ENCODE results near the gene RPL37A.

Gene RPL37A

DNA sequence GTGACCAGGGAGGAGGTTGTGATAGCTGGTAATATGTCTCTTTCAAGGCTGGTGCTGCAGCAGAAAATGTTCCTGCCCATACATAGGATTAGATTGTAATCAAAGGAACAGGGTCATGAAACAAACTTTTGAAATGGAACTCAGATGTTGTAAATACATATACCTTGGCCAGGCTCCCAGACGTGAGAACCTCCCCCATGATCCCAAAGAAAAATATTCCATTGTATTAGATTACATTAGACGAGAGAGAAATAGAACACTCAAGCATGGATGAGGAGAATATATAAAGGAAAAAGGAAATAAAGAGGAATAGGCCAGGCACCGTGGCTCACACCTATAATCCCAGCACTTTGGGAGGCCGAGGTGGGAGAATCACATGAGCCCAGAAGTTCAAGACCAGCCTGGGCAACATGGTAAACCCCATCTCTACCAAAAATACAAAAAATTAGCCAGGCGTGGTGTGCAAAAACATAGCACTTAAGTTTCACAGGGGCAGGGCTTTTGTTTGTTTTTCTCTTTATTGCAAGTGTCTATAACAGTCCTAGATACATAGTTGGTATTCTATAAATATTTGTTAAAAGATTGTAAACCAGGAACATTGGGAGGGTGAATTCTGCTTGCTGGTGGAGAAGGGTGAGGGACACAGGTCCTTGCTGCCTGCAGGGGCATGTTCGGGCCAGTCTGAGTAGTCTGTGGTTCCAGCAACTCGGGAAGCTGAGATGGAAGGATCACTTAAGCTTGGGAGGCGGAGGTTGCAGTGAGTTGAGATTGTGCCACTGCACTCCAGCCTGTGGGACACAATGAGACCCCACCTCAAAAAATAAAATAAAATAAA is 52.8 kb downstream of the RPL37A start:
- no peak for DNase-seq

DNA sequence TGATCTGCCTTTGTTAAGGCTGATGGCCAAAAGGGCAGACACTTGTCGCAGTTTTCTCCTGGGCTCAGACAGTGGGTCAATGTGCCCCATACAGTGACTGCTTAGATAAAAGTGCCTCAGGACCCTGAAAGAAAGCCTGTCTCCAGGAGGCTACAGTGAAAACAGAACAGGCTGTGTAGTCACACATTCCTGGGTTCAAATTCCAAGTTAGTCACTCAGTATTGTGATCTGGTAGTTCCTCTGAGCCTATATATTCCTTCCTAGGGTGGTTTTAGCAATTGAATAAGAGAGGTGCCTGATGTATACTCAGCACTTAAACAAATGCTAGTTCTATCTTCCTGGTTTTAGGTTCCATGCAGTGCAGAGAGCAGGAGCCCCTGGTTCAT is 54.4 kb downstream of the RPL37A start:
- no peak for DNase-seq
